ENCODE data around the gene NT5DC1. TPM values are rescaled to one million over a fixed set of nuclear protein-coding genes. Genes with fewer than 3 reads are reported as not detected.

NT5DC1 gene
- polyA plus RNA-seq, 3 donors, result 18.2 to 39.0 (median 28.3) TPM

- Histone ChIP-seq H3K36me3 (replicated peaks in 1 of 2; ENCODE audit: control insufficient read depth in 1 of 2, insufficient read depth in 2 of 2, low read length in 2 of 2) (peaks cover 10 to 22% of the 10 kb centered on the region in 2 donors), H3K9me3 (replicated peaks in 1 of 2; ENCODE audit: control insufficient read depth in 1 of 2, insufficient read depth in 1 of 2, low read length in 2 of 2) (no peaks in the 10 kb centered on the region), H3K4me3 (replicated peaks in 1 of 3; ENCODE audit: low read depth in 2 of 3, low read length in 3 of 3) (no peak overlapping the region), H4K20me1 (ENCODE audit: insufficient read depth, low read length) (no peaks in the 10 kb centered on the region), H3K79me2 (ENCODE audit: insufficient read depth, low read length) (peaks cover 6% of the 10 kb centered on the region), H3K27ac (ENCODE audit: low read depth in 1 of 2, low read length in 2 of 2) (no peak overlapping the region), H3K4me2 (replicated peaks; ENCODE audit: extremely low read depth, low read length, poor library complexity, severe bottlenecking) (no peak overlapping the region), H3K4me1 (ENCODE audit: control insufficient read depth in 1 of 2, insufficient read depth in 2 of 2, low read length in 2 of 2) (peaks cover 25 to 28% of the 10 kb centered on the region in 2 donors), H3K27me3 (ENCODE audit: control insufficient read depth in 2 of 2, insufficient read depth in 2 of 2, low read length in 2 of 2) (no peaks in the 10 kb centered on the region), H2AFZ (ENCODE audit: insufficient read depth, low read depth, low read length, poor library complexity, severe bottlenecking) (no peak overlapping the region), H3K9ac (ENCODE audit: insufficient read depth, low read length, poor library complexity, severe bottlenecking) (no peak overlapping the region)
- no peak for TF ChIP-seq CTCF (IDR thresholded peaks at IDR 0.05)
- no CpG with 5 or more reads among the region's 3 CpGs for WGBS (ENCODE audit: insufficient coverage)
- DNase-seq, result no peak
- H3K9me3 Mint-ChIP-seq, result peaks cover 0 to 3% (median 0%) of the 10 kb centered on the region in 7 donors
- peaks cover 20 to 32% of the 10 kb centered on the region in 2 donors for H3K36me3 Mint-ChIP-seq
- no peak overlapping the region for H3K27ac Mint-ChIP-seq
- no peak overlapping the region for H3K4me3 Mint-ChIP-seq
- no peaks in the 10 kb centered on the region for H3K27me3 Mint-ChIP-seq (ENCODE audit: low read depth in 3 of 3)
- peaks cover 30% of the 10 kb centered on the region for H3K4me1 Mint-ChIP-seq
- intact Hi-C loops (cut with micrococcal nuclease), result no loop called here
These were observed 4.6 kb downstream of the NT5DC1 start for GRCh38 chr6:116105247-116105646.

- Mint-ChIP-seq H3K9me3 (peaks cover 0 to 3% (median 0%) of the 10 kb centered on the region in 7 donors), H3K36me3 (peaks cover 29 to 40% of the 10 kb centered on the region in 2 donors), H3K4me1 (peaks cover 26% of the 10 kb centered on the region), H3K27me3 (ENCODE audit: low read depth in 3 of 3) (no peaks in the 10 kb centered on the region), H3K27ac (no peak overlapping the region), H3K4me3 (no peak overlapping the region)
- no peak for TF ChIP-seq CTCF (IDR thresholded peaks at IDR 0.05)
- no peak overlapping the region for H3K27ac ChIP-seq (ENCODE audit: low read depth in 1 of 2, low read length in 2 of 2)
- H3K9me3 ChIP-seq (replicated peaks in 1 of 2; ENCODE audit: control insufficient read depth in 1 of 2, insufficient read depth in 1 of 2, low read length in 2 of 2), result no peaks in the 10 kb centered on the region
- DNase-seq, result no peak
- intact Hi-C loops (cut with micrococcal nuclease), result no loop called here
- no CpG with 5 or more reads among the region's 1 CpG for WGBS (ENCODE audit: insufficient coverage)
- no peak overlapping the region for H3K4me2 ChIP-seq (replicated peaks; ENCODE audit: extremely low read depth, low read length, poor library complexity, severe bottlenecking)
- H4K20me1 ChIP-seq (ENCODE audit: insufficient read depth, low read length), result no peaks in the 10 kb centered on the region
- peaks cover 17 to 31% of the 10 kb centered on the region in 2 donors for H3K36me3 ChIP-seq (replicated peaks in 1 of 2; ENCODE audit: control insufficient read depth in 1 of 2, insufficient read depth in 2 of 2, low read length in 2 of 2)
- no peaks in the 10 kb centered on the region for H3K27me3 ChIP-seq (ENCODE audit: control insufficient read depth in 2 of 2, insufficient read depth in 2 of 2, low read length in 2 of 2)
- peaks cover 22 to 23% of the 10 kb centered on the region in 2 donors for H3K4me1 ChIP-seq (ENCODE audit: control insufficient read depth in 1 of 2, insufficient read depth in 2 of 2, low read length in 2 of 2)
- peaks cover 6% of the 10 kb centered on the region for H3K79me2 ChIP-seq (ENCODE audit: insufficient read depth, low read length)
- H2AFZ ChIP-seq (ENCODE audit: insufficient read depth, low read depth, low read length, poor library complexity, severe bottlenecking), result no peak overlapping the region
- no peak overlapping the region for H3K9ac ChIP-seq (ENCODE audit: insufficient read depth, low read length, poor library complexity, severe bottlenecking)
- no peak overlapping the region for H3K4me3 ChIP-seq (replicated peaks in 1 of 3; ENCODE audit: low read depth in 2 of 3, low read length in 3 of 3)
These were observed 5.5 kb downstream of the NT5DC1 start for GRCh38 chr6:116106146-116106545.
